Measurements from ENCODE around the gene MARK4.
"Not testable (repeated sequence)": the region's sequence is repeated elsewhere in the genome, so short reads cannot be mapped to it uniquely, and the experiment has no call there.

Gene MARK4

DNA sequence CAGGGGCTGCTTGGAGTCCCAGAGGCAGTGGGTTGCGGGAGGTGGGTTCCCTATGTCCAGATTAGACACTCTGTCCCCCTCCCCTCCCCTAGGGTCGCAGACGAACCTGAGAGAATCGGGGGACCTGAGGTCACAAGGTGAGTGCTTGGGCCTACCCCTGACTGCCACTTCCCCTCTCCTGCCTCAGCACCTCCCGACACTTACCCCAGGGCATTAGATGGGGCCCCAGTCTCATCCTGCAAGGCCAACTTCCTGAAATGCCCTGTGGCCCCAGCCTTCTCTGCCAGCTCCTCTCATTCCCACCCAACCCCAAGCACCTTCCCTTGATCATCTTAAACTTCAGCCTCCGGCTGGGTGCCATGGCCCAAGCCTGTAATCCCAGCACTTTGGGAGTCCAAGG, 48.6 kb downstream of the MARK4 start:
- TF ChIP-seq POLR2A (IDR thresholded peaks at IDR 0.05; ENCODE audit: low read depth, low read length): no peak
- no peak for TF ChIP-seq TAF1 (IDR thresholded peaks at IDR 0.05; ENCODE audit: borderline replicate concordance, low read depth, low read length)
- no peak for TF ChIP-seq POLR2AphosphoS5 (IDR thresholded peaks at IDR 0.05; ENCODE audit: low read depth, low read length)
- DNase-seq (ENCODE audit: insufficient read length) (no peak), FAIRE-seq (no peak)

DNA sequence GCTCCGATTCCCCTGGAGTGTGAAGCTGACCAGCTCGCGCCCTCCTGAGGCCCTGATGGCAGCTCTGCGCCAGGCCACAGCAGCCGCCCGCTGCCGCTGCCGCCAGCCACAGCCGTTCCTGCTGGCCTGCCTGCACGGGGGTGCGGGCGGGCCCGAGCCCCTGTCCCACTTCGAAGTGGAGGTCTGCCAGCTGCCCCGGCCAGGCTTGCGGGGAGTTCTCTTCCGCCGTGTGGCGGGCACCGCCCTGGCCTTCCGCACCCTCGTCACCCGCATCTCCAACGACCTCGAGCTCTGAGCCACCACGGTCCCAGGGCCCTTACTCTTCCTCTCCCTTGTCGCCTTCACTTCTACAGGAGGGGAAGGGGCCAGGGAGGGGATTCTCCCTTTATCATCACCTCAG, 51.3 kb downstream of the MARK4 start:
- FAIRE-seq: no peak
- no peak for DNase-seq (ENCODE audit: insufficient read length)
- TF ChIP-seq POLR2A (IDR thresholded peaks at IDR 0.05; ENCODE audit: low read depth, low read length) (no peak), TAF1 (IDR thresholded peaks at IDR 0.05; ENCODE audit: borderline replicate concordance, low read depth, low read length) (no peak), POLR2AphosphoS5 (IDR thresholded peaks at IDR 0.05; ENCODE audit: low read depth, low read length) (no peak)

- TF ChIP-seq POLR2AphosphoS5 (IDR thresholded peaks at IDR 0.05; ENCODE audit: low read depth, low read length): no peak
- no peak for TF ChIP-seq TAF1 (IDR thresholded peaks at IDR 0.05; ENCODE audit: borderline replicate concordance, low read depth, low read length)
- no peak for TF ChIP-seq POLR2A (IDR thresholded peaks at IDR 0.05; ENCODE audit: low read depth, low read length)
- no peak for FAIRE-seq
- DNase-seq (ENCODE audit: insufficient read length): no peak
These were observed 52.4 kb downstream of the MARK4 start for GRCh38 chr19:45303269-45304060.

DNA sequence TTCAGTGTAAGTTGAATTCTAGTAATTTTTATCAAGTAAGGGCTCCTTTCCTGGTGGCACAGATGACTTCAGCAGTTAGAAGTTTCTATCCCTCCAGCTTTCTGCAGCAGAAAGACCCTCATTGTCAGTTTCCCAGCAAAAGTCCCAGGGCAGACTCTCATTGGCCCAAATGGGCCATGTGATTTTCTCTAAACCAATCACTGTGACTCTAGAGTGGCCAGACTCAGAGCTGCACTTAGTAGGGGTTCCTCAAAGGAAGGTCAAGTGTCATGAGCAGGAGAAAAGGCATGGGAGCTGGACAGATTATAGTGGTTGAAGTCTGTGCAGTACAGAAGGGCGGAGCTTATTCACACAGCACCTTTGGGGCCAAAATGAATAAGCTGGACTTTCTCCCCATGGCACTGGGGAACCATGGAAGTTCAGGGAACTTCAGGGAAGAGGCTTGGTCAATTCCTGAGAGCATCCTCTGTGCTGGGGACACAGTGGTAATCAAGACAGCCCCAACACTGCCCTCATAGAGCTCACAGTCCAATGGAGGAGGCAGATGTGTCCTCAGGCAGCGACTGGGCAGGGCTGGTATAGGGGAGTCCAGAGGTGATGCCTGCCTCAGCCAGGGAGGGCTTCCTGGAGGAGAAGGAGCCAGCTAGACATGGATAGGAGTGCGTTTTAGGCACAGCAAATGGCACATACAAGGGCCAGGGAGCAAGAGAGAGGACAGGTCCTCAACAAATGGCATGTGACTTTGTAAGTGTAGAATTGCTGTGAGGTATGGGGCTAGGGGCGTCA, 53.3 kb downstream of the MARK4 start:
- TF ChIP-seq POLR2A (IDR thresholded peaks at IDR 0.05; ENCODE audit: low read depth, low read length): no peak
- no peak for TF ChIP-seq TAF1 (IDR thresholded peaks at IDR 0.05; ENCODE audit: borderline replicate concordance, low read depth, low read length)
- TF ChIP-seq POLR2AphosphoS5 (IDR thresholded peaks at IDR 0.05; ENCODE audit: low read depth, low read length): no peak
- no peak for DNase-seq (ENCODE audit: insufficient read length)
- FAIRE-seq: no peak

- no peak for FAIRE-seq
- TF ChIP-seq TAF1 (IDR thresholded peaks at IDR 0.05; ENCODE audit: borderline replicate concordance, low read depth, low read length): no peak
- TF ChIP-seq POLR2A (IDR thresholded peaks at IDR 0.05; ENCODE audit: low read depth, low read length): no peak; the same call in 1 of the 2 replicates
- TF ChIP-seq POLR2AphosphoS5 (IDR thresholded peaks at IDR 0.05; ENCODE audit: low read depth, low read length): no peak
- DNase-seq (ENCODE audit: insufficient read length): no peak
These were observed 53.9 kb downstream of the MARK4 start for GRCh38 chr19:45305007-45305406.

DNA sequence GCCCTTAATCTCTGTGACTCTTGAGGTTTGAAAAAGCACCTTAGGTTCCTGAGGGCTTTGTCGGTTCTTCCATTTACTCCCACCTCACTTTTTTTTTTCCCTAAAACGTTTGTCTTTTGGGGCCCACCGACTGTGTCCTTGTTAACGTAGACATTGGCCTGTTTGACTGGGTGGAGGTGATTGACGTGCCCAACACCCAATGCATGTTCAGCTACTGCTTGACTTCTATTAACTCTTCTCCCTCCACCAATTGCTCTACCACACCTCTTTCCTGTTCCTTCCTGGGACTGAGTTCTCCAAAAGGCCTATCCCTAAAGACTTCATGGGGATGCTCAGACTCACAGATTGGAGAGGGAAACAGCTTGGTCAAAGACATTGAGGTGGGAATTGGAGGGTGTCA, 54.4 kb downstream of the MARK4 start:
- FAIRE-seq (no peak), DNase-seq (ENCODE audit: insufficient read length) (no peak)
- no peak for TF ChIP-seq POLR2A (IDR thresholded peaks at IDR 0.05; ENCODE audit: low read depth, low read length)
- TF ChIP-seq POLR2AphosphoS5 (IDR thresholded peaks at IDR 0.05; ENCODE audit: low read depth, low read length): no peak
- no peak for TF ChIP-seq TAF1 (IDR thresholded peaks at IDR 0.05; ENCODE audit: borderline replicate concordance, low read depth, low read length)

- no peak for DNase-seq (ENCODE audit: insufficient read length)
- FAIRE-seq: no peak
These were observed 55.0 kb downstream of the MARK4 start for GRCh38 chr19:45306040-45306439.

GRCh38 chr19:45306518-45307027, 55.5 kb downstream of the MARK4 start:
- TF ChIP-seq TAF1 (IDR thresholded peaks at IDR 0.05; ENCODE audit: borderline replicate concordance, low read depth, low read length) (no peak), POLR2AphosphoS5 (IDR thresholded peaks at IDR 0.05; ENCODE audit: low read depth, low read length) (no peak)
- DNase-seq (ENCODE audit: insufficient read length) (no peak), FAIRE-seq (no peak)

More at GRCh38 chr19:45306040-45306439, 55.0 kb downstream of the MARK4 start:
- TF ChIP-seq TAF1 (IDR thresholded peaks at IDR 0.05; ENCODE audit: borderline replicate concordance, low read depth, low read length) (no peak), POLR2A (IDR thresholded peaks at IDR 0.05; ENCODE audit: low read depth, low read length) (no peak), POLR2AphosphoS5 (IDR thresholded peaks at IDR 0.05; ENCODE audit: low read depth, low read length) (no peak)

DNA sequence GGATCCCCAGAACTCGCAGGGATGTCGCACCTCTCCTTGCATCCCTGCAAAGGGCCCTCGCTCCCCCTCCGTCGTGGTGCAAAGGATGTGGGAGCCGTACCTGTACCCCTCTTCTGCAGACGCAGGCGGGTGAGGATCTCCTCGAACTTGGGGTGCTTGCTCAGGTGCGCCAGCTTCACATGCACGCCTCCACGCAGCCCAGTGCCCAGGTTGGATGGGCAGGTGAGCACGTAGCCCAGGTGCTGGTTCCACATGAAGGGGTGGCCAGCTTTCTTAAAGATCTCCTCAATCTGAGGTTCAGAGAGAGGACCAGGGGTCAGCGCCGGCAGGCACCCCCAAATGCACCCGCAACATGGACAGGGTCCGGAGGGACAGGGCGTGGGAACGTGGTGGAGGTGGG, 56.3 kb downstream of the MARK4 start:
- no peak for DNase-seq (ENCODE audit: insufficient read length)
- TF ChIP-seq POLR2AphosphoS5 (IDR thresholded peaks at IDR 0.05; ENCODE audit: low read depth, low read length): no peak
- TF ChIP-seq POLR2A (IDR thresholded peaks at IDR 0.05; ENCODE audit: low read depth, low read length): no peak
- no peak for TF ChIP-seq TAF1 (IDR thresholded peaks at IDR 0.05; ENCODE audit: borderline replicate concordance, low read depth, low read length)
- no peak for FAIRE-seq

- FAIRE-seq; DNase-seq (ENCODE audit: insufficient read length): not testable (repeated sequence)
These were observed 58.3 kb downstream of the MARK4 start for GRCh38 chr19:45309322-45309721.

DNA sequence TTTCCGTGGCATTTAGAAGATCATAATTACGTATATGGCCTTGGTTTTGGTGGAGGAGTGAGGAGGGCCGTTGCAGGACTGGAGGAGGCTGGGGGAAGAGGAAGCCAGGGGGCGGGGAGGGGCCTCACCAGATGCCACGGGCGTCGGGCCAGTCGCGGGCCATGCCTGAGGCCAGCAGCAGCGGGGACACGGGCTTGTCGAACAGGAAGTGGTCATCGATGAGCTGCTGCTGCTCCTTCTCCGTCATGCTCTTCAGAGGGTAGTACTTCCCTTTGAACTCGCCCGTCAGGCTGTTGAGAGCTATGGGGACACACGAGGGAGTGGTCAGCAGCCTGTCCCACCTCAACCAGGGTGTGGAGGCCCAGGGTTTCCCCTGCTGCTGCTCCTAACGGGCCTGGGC, 60.5 kb downstream of the MARK4 start:
- DNase-seq (ENCODE audit: insufficient read length) (no peak), FAIRE-seq (no peak)
- no peak for TF ChIP-seq POLR2A (IDR thresholded peaks at IDR 0.05; ENCODE audit: low read depth, low read length)
- TF ChIP-seq TAF1 (IDR thresholded peaks at IDR 0.05; ENCODE audit: borderline replicate concordance, low read depth, low read length): no peak
- no peak for TF ChIP-seq POLR2AphosphoS5 (IDR thresholded peaks at IDR 0.05; ENCODE audit: low read depth, low read length)

- not testable (repeated sequence) for DNase-seq (ENCODE audit: insufficient read length); FAIRE-seq
These were observed 61.2 kb downstream of the MARK4 start for GRCh38 chr19:45312285-45312684.
